Ramos (cell line): ENCODE results near the gene NT5E.
"Not testable (repeated sequence)": the region's sequence is repeated elsewhere in the genome, so short reads cannot be mapped to it uniquely, and the experiment has no call there.

Experiments used
- in situ Hi-C: fragments of 300-500 bp; cut with MboI; formaldehyde crosslinking; loops from one replicate; pipeline ENCODE4 v1.14.3; 2022; ENCODE audit warnings: low sequenced_read_pairs; ENCODE audit not compliant: unreplicated experiment

NT5E gene

GRCh38 chr6:85449818-85450759 is at the start of gene NT5E:
NT5E (plus strand) TSS chr6:85450083; CDS start chr6:85450140, 57 bp downstream.
- in situ Hi-C loops, result no loop called here

DNA sequence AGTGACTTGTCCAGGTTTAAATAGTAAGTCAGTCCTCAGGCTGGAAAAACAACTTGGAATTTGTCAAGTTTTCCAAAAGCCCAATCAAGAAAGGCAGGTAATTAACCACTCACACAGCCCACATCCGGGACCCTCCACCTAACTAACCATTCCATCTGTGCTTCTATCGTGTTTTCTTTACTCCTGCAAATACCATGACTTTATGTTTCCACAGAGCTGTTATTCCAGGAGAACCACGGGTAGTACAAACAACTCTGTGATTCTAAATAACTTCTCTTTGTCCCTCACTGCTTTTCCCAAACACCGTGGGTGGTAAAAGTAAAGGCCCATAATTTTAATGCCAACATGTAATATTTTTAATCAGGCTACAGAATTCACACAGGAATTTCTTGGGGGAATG is 49.6 kb upstream of the NT5E start:
- in situ Hi-C loops, result no loop called here

DNA sequence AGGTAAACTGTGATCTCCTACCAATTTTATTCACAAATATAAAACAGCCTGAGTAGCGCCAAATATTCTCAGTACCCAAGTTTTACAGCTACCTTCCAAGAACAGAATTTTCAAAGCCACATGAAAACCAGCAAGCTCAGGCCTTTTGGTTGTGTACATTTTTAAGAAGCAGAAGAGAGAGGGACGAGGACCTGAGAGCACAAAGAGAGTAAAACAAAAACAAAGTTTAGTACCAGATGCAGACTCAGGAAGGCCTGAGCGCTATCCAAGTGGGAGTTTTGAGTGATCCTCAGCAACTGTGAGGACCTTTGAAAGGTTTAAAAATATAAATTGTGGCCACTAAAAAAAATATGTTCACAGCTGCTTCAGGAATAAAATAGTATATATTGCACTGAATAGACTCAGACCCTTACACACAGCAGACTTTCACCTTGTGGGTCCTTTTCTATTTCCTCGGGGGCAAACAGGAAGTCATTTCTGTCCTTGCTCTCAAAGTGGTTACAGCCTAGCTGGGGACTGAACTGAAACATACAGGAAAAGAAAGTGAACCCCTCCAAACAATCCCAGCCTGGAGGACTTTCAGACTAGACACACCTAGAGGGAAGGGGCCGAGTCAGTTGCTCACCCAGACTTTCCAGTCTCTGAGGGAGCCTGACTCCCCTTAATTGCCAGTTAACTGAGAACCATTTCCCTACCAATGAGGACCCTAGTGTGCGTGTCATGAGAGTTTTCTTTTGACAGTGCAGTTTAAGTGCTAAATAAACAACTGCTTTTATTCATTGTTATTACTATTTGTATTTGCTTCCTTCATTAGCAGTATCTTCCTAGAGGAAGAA is 48.5 kb upstream of the NT5E start:
- in situ Hi-C loops, result no loop called here

GRCh38 chr6:85402071-85402470 is 47.8 kb upstream of the NT5E start:
- in situ Hi-C loops, result no loop called here

DNA sequence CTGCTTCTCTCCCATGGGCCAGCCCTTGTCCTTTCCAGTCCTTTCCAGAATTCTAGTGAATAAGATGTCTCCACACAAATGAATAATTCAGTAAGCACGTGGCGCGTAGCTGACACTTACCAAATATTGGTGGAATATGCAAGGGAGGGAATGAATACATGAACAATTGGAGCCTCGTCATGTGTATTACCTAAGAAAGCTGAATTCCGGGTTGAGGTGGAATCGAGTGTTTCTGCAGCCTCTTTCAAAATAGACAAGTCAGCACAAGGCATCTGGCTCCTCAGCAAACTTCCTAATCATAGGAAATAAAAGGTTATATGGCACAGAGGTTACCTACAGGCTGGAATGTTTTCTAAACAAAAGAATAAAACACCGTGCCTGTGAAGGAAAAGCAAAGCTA is 47.0 kb upstream of the NT5E start:
- in situ Hi-C loops, result no loop called here

DNA sequence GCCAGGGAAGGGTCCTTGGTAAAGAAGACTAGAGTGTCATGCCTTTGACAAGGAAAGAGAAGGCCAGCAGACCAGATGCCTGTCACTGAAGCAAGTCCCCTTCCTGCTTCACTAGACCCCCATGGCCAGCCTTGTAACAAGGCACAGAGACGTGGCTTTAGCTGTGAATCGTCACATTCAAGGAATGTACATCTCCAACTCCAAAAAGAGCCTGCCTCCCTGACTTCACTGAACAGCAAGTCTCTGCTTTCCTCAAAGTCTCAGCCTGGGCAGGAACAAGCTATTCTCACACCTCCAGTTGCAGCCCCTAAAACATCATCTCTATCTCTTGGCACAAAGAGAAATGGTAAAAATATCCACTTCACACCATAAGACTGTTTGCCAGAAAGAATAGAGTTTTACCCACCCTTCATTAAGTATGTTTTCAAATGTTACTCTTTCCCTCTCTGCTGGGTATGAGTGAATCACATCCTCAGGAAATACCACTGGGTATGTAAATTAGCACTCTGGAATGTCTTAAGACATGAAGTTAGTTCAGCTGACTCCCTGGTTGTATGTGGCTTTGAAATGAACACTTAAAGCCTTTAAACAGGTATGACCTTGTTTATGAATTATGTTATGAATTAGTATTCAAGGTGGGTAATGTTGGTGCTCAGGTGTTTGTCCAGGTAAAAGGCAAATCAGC is 46.4 kb upstream of the NT5E start:
- in situ Hi-C loops, result no loop called here

DNA sequence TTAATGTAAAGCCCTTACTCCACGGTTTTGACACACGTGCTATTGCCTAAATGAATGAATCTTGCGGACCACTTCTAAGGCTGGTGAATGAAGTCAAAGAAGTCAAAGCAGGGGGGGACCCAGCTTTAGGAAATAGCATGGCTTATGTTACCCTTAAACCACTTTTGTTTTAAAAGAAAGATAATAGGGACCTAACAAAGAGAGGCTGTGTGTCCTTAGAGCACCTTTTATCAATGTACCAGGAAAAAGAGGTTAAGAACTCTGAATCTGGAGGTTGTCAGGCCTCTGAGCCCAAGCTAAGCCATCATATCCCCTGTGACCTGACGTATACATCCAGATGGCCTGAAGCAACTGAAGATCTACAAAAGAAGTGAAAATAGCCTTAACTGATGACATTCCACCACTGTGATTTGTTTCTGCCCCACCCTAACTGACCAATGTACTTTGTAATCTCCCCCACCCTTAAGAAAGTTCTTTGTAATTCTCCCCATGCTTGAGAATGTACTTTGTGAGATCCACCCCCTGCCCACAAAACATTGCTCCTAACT is 45.8 kb upstream of the NT5E start:
- in situ Hi-C loops, result not testable (repeated sequence)

- in situ Hi-C loops, result no loop called here
Observed at GRCh38 chr6:85404564-85405174, 45.2 kb upstream of the NT5E start.

GRCh38 chr6:85405175-85405852 is 44.6 kb upstream of the NT5E start:
- in situ Hi-C loops, result no loop called here

DNA sequence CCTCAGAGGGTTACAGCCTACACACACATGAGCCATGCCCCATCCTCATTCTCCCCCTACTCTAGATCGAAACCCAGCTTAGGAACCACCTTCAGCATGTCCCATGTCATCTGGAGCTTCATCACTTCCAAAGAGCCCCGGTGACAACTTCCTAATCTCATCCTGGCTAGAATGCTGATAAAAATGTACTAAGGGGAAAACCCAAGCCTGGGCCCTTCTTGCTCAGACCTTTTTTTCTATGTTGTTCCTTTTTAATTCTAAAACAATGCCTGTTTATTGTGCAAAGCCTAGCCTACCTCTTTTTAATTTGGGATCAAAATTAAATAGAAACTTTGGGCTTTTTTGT is 44.1 kb upstream of the NT5E start:
- in situ Hi-C loops, result no loop called here

DNA sequence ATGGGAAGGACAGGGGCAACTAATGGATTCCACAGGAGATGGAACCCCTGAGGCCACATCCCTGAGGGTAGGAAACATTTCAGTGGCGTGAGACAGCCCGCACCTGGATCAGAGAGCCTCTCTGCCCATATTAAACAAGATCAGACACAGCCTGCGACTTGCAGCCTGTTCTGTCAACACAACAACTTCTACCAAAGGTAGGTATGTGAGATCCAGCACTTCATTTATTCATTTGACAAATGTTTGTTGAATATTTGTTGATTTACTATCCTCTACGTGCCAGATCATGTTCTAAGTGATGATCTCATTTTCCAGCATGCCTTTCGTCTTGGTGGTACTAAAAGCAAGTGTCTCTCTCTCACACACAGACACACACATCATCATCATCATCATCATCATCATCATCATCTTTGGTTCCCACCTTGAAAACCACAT is 43.2 kb upstream of the NT5E start:
- in situ Hi-C loops, result no loop called here

GRCh38 chr6:85408039-85408438 is 41.8 kb upstream of the NT5E start:
- in situ Hi-C loops, result no loop called here

- in situ Hi-C loops, result no loop called here
Observed at GRCh38 chr6:85412911-85413430, 36.9 kb upstream of the NT5E start.

DNA sequence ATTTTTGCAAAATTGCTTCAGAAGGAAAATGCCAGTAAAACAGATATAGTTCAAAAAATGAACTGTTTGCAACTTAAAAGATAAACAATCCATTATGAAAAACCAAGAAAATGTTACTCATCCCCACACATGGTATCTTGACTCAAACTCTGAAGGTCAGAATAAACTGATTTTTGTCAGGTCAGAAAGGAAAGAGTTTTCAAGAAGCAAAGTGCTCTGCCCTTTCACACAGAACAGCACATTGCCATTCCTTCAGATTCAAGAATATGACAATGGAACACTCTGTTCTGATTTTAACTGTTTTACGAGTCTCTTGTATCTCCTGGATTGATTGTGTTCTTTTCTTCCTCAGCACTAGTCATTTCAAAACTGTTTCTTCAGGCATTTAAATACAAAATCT is 33.8 kb upstream of the NT5E start:
- in situ Hi-C loops, result no loop called here

- in situ Hi-C loops, result no loop called here
Observed at GRCh38 chr6:85416766-85417165, 33.1 kb upstream of the NT5E start.

- in situ Hi-C loops, result no loop called here
Observed at GRCh38 chr6:85417336-85417735, 32.5 kb upstream of the NT5E start.

- in situ Hi-C loops, result no loop called here
Observed at GRCh38 chr6:85418059-85418458, 31.8 kb upstream of the NT5E start.

DNA sequence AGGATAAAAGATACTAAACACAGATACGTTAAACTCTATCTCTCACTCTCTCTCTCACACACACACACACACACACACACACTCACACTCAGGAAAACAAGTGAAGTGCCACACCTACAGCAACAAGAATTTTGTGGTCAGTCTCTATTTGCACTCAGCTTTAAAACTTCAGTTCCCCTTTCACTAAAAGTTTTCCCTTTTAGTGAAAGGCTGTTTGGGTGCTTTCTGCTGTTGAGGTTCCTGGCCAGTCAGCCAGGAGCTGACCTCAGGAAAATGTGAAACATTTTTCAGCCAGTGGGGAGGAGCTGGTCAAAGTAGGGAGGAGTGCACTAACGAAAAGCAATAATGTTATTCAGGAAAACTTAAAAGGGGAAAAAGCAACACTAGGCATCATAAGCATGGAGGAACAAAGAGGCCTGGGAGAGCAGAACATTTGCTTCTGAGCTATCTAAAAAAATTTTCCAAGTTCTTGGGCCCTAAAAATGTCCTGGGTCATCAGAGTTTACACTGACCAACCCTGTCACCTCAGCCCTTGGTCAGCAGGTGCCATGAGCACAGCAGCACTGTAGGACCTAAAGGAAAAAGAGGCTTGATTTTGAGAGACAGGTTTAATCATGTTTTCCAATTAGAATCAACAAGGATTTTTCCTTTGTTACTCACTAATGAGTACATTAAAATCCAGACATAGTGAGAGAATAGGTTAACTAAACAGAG is 30.7 kb upstream of the NT5E start:
- in situ Hi-C loops, result no loop called here

DNA sequence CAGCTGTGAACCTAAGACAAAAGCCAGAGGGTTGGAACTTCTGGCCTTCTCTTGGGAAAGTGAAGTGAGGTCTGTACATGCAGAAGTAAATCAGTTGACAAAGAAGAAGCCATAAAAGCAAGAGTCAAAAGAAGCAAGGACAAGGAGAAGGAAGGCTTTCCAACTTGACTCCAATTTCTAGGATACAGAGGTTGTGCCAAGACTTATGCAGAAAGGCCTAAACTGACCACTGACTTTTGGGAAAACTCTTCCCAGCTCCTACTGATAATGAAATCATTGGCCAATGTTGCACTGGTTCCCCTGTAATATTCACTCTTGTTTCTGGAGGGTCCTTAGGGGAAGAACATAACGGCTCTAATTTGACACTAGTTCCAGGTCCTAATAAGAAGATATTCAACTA is 29.3 kb upstream of the NT5E start:
- in situ Hi-C loops, result no loop called here
